Neutrophil (primary cell): ENCODE results near the gene VWA5B1.

Experiments
- H3K27ac ChIP-seq: fragments of 200-600 bp; sonication (generic); 2 replicates; pipeline ENCODE4 v1.5.1; 2016; ENCODE audit warnings: mild to moderate bottlenecking, moderate library complexity
- H3K27me3 ChIP-seq: fragments of 200-600 bp; sonication (generic); 2 replicates; pipeline ENCODE4 v1.6.0; 2016; ENCODE audit warnings: mild to moderate bottlenecking
- H3K36me3 ChIP-seq: fragments of 200-600 bp; sonication (generic); 2 replicates; pipeline ENCODE4 v1.5.1; 2017
- H3K4me1 ChIP-seq, 2 experiments: fragments of 200-600 bp in 1 of 2; sonication (generic) in 1 of 2; 1 replicate in 1 of 2; 2 replicates in 1 of 2; pipeline versions ENCODE4 v1.5.1 to v1.6.1; 2013 to 2016; ENCODE audit warnings: low read depth in 1 of 2, low read length in 1 of 2, mild to moderate bottlenecking in 1 of 2, moderate library complexity in 1 of 2; ENCODE audit not compliant: control insufficient read depth in 1 of 2, insufficient read depth in 1 of 2
- H3K4me3 ChIP-seq, 2 experiments: fragments of 200-600 bp in 1 of 2; sonication (generic) in 1 of 2; 1 replicate in 1 of 2; 2 replicates in 1 of 2; pipeline ENCODE4 v1.5.1; 2013 to 2016; ENCODE audit warnings: low read depth in 1 of 2, low read length in 1 of 2, mild to moderate bottlenecking in 1 of 2, moderate library complexity in 1 of 2
- H3K9me3 ChIP-seq: fragments of 200-600 bp; sonication (generic); 2 replicates; pipeline ENCODE4 v1.5.1; 2016
- TF ChIP-seq, protein P1 (sequence below): fragments of 200-600 bp; sonication (generic); IDR thresholded peaks from 2 replicates; pipeline ENCODE4 v1.5.1; 2016; ENCODE audit warnings: antibody characterized with exemption

Gene VWA5B1

DNA sequence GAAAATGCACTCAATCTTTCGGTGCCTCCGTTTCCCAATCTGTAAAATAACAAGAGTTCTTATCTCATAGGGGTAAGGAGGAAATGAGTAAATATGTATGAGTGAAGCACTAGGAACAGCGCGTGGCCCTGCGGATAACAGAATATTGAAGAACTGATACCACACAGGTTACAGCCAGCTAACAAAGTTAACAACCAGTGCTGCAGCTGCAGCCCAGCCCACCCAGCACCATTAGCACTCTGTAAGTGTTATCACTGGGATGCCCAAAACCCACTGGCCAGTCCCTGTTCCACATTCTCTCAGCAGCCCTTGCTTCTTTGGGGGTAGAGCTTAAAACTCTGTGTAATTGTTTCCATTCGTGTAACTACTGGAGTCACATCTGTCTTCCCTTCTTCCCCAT is 89.5 kb downstream of the VWA5B1 start:
- H3K27me3 ChIP-seq: peaks cover 42% of the 10 kb centered on the region
- H3K27ac ChIP-seq: no peak overlapping the region
- no peak overlapping the region for H3K4me3 ChIP-seq
- TF ChIP-seq, protein P1, sequence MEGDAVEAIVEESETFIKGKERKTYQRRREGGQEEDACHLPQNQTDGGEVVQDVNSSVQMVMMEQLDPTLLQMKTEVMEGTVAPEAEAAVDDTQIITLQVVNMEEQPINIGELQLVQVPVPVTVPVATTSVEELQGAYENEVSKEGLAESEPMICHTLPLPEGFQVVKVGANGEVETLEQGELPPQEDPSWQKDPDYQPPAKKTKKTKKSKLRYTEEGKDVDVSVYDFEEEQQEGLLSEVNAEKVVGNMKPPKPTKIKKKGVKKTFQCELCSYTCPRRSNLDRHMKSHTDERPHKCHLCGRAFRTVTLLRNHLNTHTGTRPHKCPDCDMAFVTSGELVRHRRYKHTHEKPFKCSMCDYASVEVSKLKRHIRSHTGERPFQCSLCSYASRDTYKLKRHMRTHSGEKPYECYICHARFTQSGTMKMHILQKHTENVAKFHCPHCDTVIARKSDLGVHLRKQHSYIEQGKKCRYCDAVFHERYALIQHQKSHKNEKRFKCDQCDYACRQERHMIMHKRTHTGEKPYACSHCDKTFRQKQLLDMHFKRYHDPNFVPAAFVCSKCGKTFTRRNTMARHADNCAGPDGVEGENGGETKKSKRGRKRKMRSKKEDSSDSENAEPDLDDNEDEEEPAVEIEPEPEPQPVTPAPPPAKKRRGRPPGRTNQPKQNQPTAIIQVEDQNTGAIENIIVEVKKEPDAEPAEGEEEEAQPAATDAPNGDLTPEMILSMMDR: no peak
- no peaks in the 10 kb centered on the region for H3K9me3 ChIP-seq
- H3K36me3 ChIP-seq: no peaks in the 10 kb centered on the region
- no peaks in the 10 kb centered on the region for H3K4me1 ChIP-seq

DNA sequence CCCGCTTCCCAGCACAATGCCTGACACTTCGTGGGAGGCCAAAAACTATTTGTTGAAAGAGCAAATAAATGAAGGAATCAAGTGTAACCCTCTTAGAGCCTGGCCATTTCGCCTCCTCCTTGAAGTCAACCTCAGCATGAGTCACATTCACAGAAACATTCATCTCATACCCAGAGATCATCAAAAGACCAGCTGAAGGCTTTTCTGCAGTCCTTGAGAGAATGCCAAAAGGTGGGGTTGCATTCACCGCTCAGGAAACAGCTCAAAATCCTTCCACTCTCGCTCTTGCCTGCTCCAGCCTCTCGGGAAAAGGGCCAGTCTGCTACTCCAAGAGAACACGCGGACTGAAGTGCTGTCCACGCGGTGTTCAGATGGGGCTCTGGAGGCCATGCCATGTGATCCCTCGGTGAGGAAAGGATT is 90.0 kb downstream of the VWA5B1 start:
- H3K36me3 ChIP-seq: no peaks in the 10 kb centered on the region
- H3K27ac ChIP-seq: no peak overlapping the region
- peaks cover 42% of the 10 kb centered on the region for H3K27me3 ChIP-seq
- H3K9me3 ChIP-seq: no peaks in the 10 kb centered on the region
- TF ChIP-seq, protein P1: no peak
- H3K4me3 ChIP-seq: no peak overlapping the region
- no peaks in the 10 kb centered on the region for H3K4me1 ChIP-seq

DNA sequence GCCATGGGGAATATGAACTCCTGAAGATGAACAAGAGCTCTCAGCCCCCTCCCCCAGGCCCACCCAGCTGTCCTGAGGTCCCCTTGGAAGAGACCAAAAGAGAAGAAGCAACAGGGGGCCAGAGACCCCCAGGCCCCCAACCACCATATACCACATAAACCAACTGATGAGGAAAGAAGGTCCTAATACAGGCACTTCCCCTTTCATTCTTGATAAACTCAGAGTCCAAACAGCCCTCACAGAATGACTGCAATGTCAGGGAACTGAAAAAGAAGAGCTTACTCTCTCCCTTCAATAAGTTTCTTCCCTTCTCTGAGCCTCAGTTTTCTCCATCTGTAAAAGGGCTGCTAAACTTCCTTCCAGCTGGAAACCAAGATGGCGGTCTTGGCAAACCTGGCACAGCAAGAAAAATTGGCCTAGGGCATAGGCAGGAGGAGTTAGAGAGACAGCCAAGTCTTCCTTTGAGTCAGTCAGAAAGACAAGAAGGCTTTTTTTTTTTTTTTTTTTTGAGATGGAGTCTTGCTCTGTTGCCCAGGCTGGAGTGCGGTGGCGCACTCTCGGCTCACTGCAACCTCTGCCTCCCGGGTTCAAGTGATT is 90.5 kb downstream of the VWA5B1 start:
- H3K27ac ChIP-seq: no peak overlapping the region
- peaks cover 45% of the 10 kb centered on the region for H3K27me3 ChIP-seq
- no peaks in the 10 kb centered on the region for H3K4me1 ChIP-seq
- TF ChIP-seq, protein P1: no peak
- no peaks in the 10 kb centered on the region for H3K9me3 ChIP-seq
- no peaks in the 10 kb centered on the region for H3K36me3 ChIP-seq
- H3K4me3 ChIP-seq: no peak overlapping the region

DNA sequence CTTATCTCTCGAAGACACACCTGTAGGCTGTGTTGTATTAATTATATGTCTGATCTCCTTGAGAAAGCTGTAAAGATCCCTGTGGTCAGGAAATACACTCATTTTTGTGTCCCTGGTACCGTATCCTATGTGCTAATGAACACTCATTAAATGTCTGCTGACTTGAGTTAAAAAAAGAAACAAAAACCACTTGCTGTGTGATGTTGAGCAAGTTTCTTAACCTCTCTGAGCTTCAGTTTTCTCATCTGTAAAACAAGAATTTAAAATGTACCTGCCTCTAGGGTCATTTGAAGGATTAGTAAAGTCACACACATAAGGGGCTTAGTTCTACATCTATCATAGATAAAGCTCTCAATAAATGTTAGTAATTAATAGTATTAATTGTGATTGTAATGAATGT is 91.3 kb downstream of the VWA5B1 start:
- peaks cover 48% of the 10 kb centered on the region for H3K27me3 ChIP-seq

DNA sequence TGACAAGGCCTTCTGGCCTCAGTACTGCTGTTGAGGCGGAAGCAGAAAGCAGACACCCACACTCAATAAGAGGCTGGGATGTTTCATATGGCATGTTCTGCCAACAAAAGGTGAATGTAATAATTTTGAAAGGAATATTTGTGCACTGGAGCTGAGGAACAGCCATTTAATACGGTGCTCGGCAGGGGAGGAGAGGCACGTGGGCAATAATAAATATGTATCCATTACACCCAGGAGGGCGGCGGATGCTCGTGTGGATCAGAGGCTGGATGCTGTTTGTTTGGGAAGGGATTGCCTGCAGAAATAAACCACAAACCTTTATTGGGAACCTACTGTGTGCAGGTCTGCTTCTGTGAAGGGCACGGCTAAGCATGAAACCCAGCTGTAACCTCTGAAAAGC is 92.0 kb downstream of the VWA5B1 start:
- H3K27me3 ChIP-seq: peaks cover 56% of the 10 kb centered on the region
- TF ChIP-seq, protein P1: no peak
- no peak overlapping the region for H3K4me3 ChIP-seq
- no peaks in the 10 kb centered on the region for H3K36me3 ChIP-seq
- H3K9me3 ChIP-seq: no peaks in the 10 kb centered on the region
- H3K27ac ChIP-seq: no peak overlapping the region
- no peaks in the 10 kb centered on the region for H3K4me1 ChIP-seq

More for the DNA sequence above, 91.3 kb downstream of the VWA5B1 start:
- Histone ChIP-seq H3K36me3 (no peaks in the 10 kb centered on the region), H3K27ac (no peak overlapping the region), H3K9me3 (no peaks in the 10 kb centered on the region), H3K4me3 (no peak overlapping the region), H3K4me1 (no peaks in the 10 kb centered on the region)
- TF ChIP-seq, protein P1: no peak

DNA sequence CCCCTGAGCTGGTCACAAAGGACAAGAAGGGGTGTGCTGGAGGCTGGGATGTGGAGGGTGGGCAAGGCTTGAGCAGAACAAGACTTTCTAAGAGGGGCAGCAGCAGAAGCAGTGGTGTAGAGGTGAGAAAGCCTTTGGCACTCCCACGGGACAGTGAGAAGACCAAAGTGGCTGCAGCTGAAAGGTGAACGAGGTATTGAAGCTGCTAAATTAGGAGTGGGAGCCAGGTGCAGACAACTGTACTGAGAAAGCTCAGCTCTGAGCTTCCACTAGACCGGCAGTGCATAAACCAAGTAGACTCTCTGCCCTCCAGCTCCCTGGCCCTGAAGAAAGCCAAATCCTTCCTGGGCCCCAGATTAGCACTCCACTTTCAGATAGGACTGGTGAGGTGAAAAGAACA is 93.0 kb downstream of the VWA5B1 start:
- H3K9me3 ChIP-seq: no peaks in the 10 kb centered on the region
- no peak overlapping the region for H3K4me3 ChIP-seq
- H3K4me1 ChIP-seq: no peaks in the 10 kb centered on the region
- no peak overlapping the region for H3K27ac ChIP-seq
- TF ChIP-seq, protein P1: no peak
- peaks cover 65% of the 10 kb centered on the region for H3K27me3 ChIP-seq
- H3K36me3 ChIP-seq: no peaks in the 10 kb centered on the region
